IMR-90 (cell line): ENCODE results near the gene GDF10. TPM values are rescaled to one million over a fixed set of nuclear protein-coding genes. Genes with fewer than 3 reads are reported as not detected.

Source experiments
- ATAC-seq: fragments of 200-7000 bp; cut with Tn5 transposase; 2 replicates; pipeline ENCODE4 v1.9.1; 2020; ENCODE audit warnings: low read depth, mild to moderate bottlenecking, moderate library complexity
- BruUV-seq: library from RNA; stranded (reverse); fragments of 400-500 nt; replicated peaks from 2 replicates; lab custom pipeline; 2021; lab: Mats Ljungman, UMichigan
- CTCF ChIA-PET: fragments of 300-600 bp; formaldehyde crosslinking; extraction: SDS; loops from one replicate; lab custom pipeline; 2021; ENCODE audit warnings: antibody characterized with exemption; lab: Yijun Ruan, JAX
- POLR2A ChIA-PET: fragments of 300-600 bp; sonication (Branson Sonifier 250); formaldehyde crosslinking; loops from one replicate; lab custom pipeline; 2022; ENCODE audit warnings: antibody characterized with exemption; ENCODE audit not compliant: unreplicated experiment; lab: Charles Lee
- DNase-seq: peaks from one replicate; pipeline ENCODE4 v3.0.0; 2013
- H2AFZ ChIP-seq: replicated peaks from 2 replicates; pipeline ENCODE3; 2013; ENCODE audit warnings: low read length, mild to moderate bottlenecking; ENCODE audit not compliant: poor library complexity
- H2AK5ac ChIP-seq: 2 replicates; pipeline ENCODE4 v1.6.1; 2013; ENCODE audit warnings: low read depth, low read length, inconsistent platforms
- H2AK9ac ChIP-seq: replicated peaks from 2 replicates; pipeline ENCODE3; 2013; ENCODE audit warnings: mild to moderate bottlenecking, low read depth, low read length, moderate library complexity; ENCODE audit not compliant: poor library complexity
- H2BK120ac ChIP-seq: 2 replicates; pipeline ENCODE4 v1.6.1; 2013; ENCODE audit warnings: low read depth, low read length, inconsistent platforms
- H2BK15ac ChIP-seq: 3 replicates; pipeline ENCODE4 v1.6.1; 2013; ENCODE audit warnings: low read depth, low read length, inconsistent platforms
- H2BK20ac ChIP-seq: 2 replicates; pipeline ENCODE4 v1.6.1; 2013; ENCODE audit warnings: low read depth, mild to moderate bottlenecking, inconsistent platforms, low read length, moderate library complexity
- H2BK5ac ChIP-seq: 2 replicates; pipeline ENCODE4 v1.6.1; 2013; ENCODE audit warnings: mild to moderate bottlenecking, low read depth, low read length, inconsistent platforms; ENCODE audit not compliant: poor library complexity, severe bottlenecking
- H3K14ac ChIP-seq: replicated peaks from 2 replicates; pipeline ENCODE4 v1.6.1; 2013; ENCODE audit warnings: low read depth, low read length, inconsistent platforms
- H3K18ac ChIP-seq: 2 replicates; pipeline ENCODE4 v1.6.1; 2013; ENCODE audit warnings: low read depth, low read length, control low read depth
- H3K23ac ChIP-seq: 2 replicates; pipeline ENCODE4 v1.6.1; 2013; ENCODE audit warnings: low read depth, low read length, inconsistent platforms
- H3K27ac ChIP-seq: 2 replicates; pipeline ENCODE4 v1.5.1; 2013; ENCODE audit warnings: mild to moderate bottlenecking, control low read depth, low read length; ENCODE audit not compliant: insufficient read depth
- H3K27me3 ChIP-seq: 2 replicates; pipeline ENCODE4 v1.6.1; 2013; ENCODE audit warnings: low read length; ENCODE audit not compliant: control insufficient read depth, insufficient read depth
- H3K36me3 ChIP-seq: 2 replicates; pipeline ENCODE4 v1.6.1; 2013; ENCODE audit warnings: low read length, mixed read lengths; ENCODE audit not compliant: control insufficient read depth, insufficient read depth
- H3K4ac ChIP-seq: 2 replicates; pipeline ENCODE4 v1.6.1; 2013; ENCODE audit warnings: low read depth, low read length, inconsistent platforms
- H3K4me1 ChIP-seq: 2 replicates; pipeline ENCODE4 v1.6.1; 2013; ENCODE audit warnings: low read length, mixed read lengths; ENCODE audit not compliant: control insufficient read depth, insufficient read depth
- H3K4me2 ChIP-seq: 2 replicates; pipeline ENCODE4 v1.6.1; 2013; ENCODE audit warnings: low read depth, mild to moderate bottlenecking, control low read depth, low read length, moderate library complexity
- H3K4me3 ChIP-seq: 2 replicates; pipeline ENCODE4 v1.5.1; 2013; ENCODE audit warnings: low read depth, mild to moderate bottlenecking, control low read depth, low read length, moderate library complexity; ENCODE audit not compliant: insufficient read depth
- H3K56ac ChIP-seq: 2 replicates; pipeline ENCODE4 v1.6.1; 2013; ENCODE audit warnings: low read length, inconsistent platforms; ENCODE audit not compliant: insufficient read depth; ENCODE audit errors: extremely low read depth
- H3K79me1 ChIP-seq, 2 experiments: 2 replicates each; pipeline ENCODE4 v1.6.1; 2013; ENCODE audit warnings: low read length in 2 of 2, inconsistent platforms in 1 of 2, low read depth in 1 of 2
- H3K9ac ChIP-seq: 2 replicates; pipeline ENCODE4 v1.6.1; 2013; ENCODE audit warnings: low read depth, low read length, control low read depth
- H3K9me1 ChIP-seq: 2 replicates; pipeline ENCODE4 v1.6.1; 2013; ENCODE audit warnings: low read length, inconsistent platforms; ENCODE audit not compliant: insufficient read depth
- H3K9me3 ChIP-seq: 2 replicates; pipeline ENCODE4 v1.6.1; 2013; ENCODE audit warnings: low read length; ENCODE audit not compliant: control insufficient read depth, insufficient read depth
- H4K20me1 ChIP-seq: 2 replicates; pipeline ENCODE4 v1.6.1; 2013; ENCODE audit warnings: low read length, inconsistent platforms; ENCODE audit not compliant: insufficient read depth
- H4K5ac ChIP-seq: 2 replicates; pipeline ENCODE4 v1.6.1; 2013; ENCODE audit warnings: mild to moderate bottlenecking, low read depth, low read length, control low read depth
- H4K8ac ChIP-seq, 2 experiments: 2 replicates each; pipeline ENCODE4 v1.6.1; 2013; ENCODE audit warnings: low read depth in 2 of 2, low read length in 2 of 2, control low read depth in 1 of 2, inconsistent platforms in 1 of 2
- H4K91ac ChIP-seq: 2 replicates; pipeline ENCODE4 v1.6.1; 2013; ENCODE audit warnings: low read depth, low read length, inconsistent platforms; ENCODE audit not compliant: insufficient read depth
- BHLHE40 ChIP-seq: fragments of 150-350 bp; IDR thresholded peaks from 2 replicates; pipeline ENCODE4 v1.6.1; 2016; ENCODE audit warnings: mild to moderate bottlenecking, low read depth, low read length
- CEBPB ChIP-seq: IDR thresholded peaks from 2 replicates; pipeline ENCODE4 v1.6.1; 2012; ENCODE audit warnings: low read depth, low read length, improper control_type of control experiment
- CHD1 ChIP-seq: IDR thresholded peaks from 2 replicates; pipeline ENCODE4 v1.6.1; 2012; ENCODE audit warnings: low read depth, low read length, improper control_type of control experiment
- FOS ChIP-seq: fragments of 150-350 bp; IDR thresholded peaks from 2 replicates; pipeline ENCODE4 v1.6.1; 2016; ENCODE audit warnings: low read depth, low read length
- MAFK ChIP-seq: IDR thresholded peaks from 2 replicates; pipeline ENCODE4 v1.6.1; 2012; ENCODE audit warnings: low read depth, low read length, improper control_type of control experiment
- MXI1 ChIP-seq: IDR thresholded peaks from 2 replicates; pipeline ENCODE4 v1.6.1; 2012; ENCODE audit warnings: low read depth, mild to moderate bottlenecking, low read length, moderate library complexity, borderline replicate concordance
- NFE2L2 ChIP-seq: fragments of 150-350 bp; IDR thresholded peaks from 2 replicates; pipeline ENCODE4 v1.6.1; 2016; ENCODE audit warnings: low read depth, mild to moderate bottlenecking, low read length
- POLR2A ChIP-seq: IDR thresholded peaks from 2 replicates; pipeline ENCODE4 v1.6.1; 2012; ENCODE audit warnings: mild to moderate bottlenecking, low read depth, low read length
- WGBS, 2 experiments: methylation state at CpG; one replicate each; pipeline versions ENCODE4 v1.1.5 to v1.1.7; 2013; ENCODE audit warnings: missing lambda C conversion rate in 2 of 2; ENCODE audit not compliant: insufficient read length in 1 of 2; ENCODE audit errors: extremely low coverage in 2 of 2; 5-methylcytosine and 5-hydroxymethylcytosine counted together
- dilution Hi-C: fragments of 300-500 bp; cut with HindIII; formaldehyde crosslinking; loops from one replicate; pipeline ENCODE4 v1.14.3; 2018; ENCODE audit warnings: low sequenced_read_pairs; ENCODE audit not compliant: unreplicated experiment
- in situ Hi-C: fragments of 300-500 bp; cut with MboI; formaldehyde crosslinking; loops from 3 replicates; pipeline ENCODE4 v1.14.3; 2019; ENCODE audit warnings: low sequenced_read_pairs, inconsistent platforms, mixed read lengths
- intact Hi-C: fragments of 100-400 bp; cut with micrococcal nuclease; formaldehyde crosslinking; loops from 2 replicates; pipeline ENCODE4 v1.10.0; 2022
- polyA plus RNA-seq, 3 experiments: library from polyadenylated mRNA; depleted of rRNA; stranded (reverse); fragments of >200 nt; gene quantifications; 2 replicates each; pipeline ENCODE4 v1.2.3, GENCODE V29; 2012; ENCODE audit warnings: low replicate concordance in 1 of 3
- total RNA-seq: library from RNA; depleted of rRNA; stranded (reverse); fragments of >200 nt; gene quantifications from 2 replicates; pipeline ENCODE4 v1.2.3, GENCODE V29; 2012
- TF ChIP-seq, protein P1 (sequence below): fragments of 150-350 bp; IDR thresholded peaks from 2 replicates; pipeline ENCODE4 v1.6.1; 2017; ENCODE audit warnings: mild to moderate bottlenecking, antibody characterized with exemption, low read length, low read depth

The GDF10 gene
- total and polyA plus RNA-seq, 2 of the 4 experiments (the other 2 are of a cell fraction): 0.34 TPM; not detected in 1

GRCh38 chr10:47358457-47358856 is 58.5 kb downstream of the GDF10 start:
- intact Hi-C loops: no loop called here
- Histone ChIP-seq H2AK5ac (no peak overlapping the region), H3K4me2 (no peak overlapping the region), H2AK9ac (no peak overlapping the region), H3K9ac (no peak overlapping the region), H3K27me3 (peaks cover 15% of the 10 kb centered on the region), H3K18ac (no peak overlapping the region), H3K4me3 (no peak overlapping the region), H2AFZ (no peak overlapping the region), H3K4me1 (no peaks in the 10 kb centered on the region), H4K20me1 (no peaks in the 10 kb centered on the region), H4K91ac (no peak overlapping the region), H3K36me3 (no peaks in the 10 kb centered on the region), H3K9me1 (no peaks in the 10 kb centered on the region), H2BK5ac (no peak overlapping the region), H3K56ac (no peak overlapping the region), H3K23ac (no peak overlapping the region), H3K14ac (no peak overlapping the region), H2BK120ac (no peak overlapping the region), H4K5ac (no peak overlapping the region), H3K27ac (no peak overlapping the region), H3K79me1 (no peaks in the 10 kb centered on the region), H4K8ac (no peak overlapping the region), H3K9me3 (no peaks in the 10 kb centered on the region), H2BK20ac (no peak overlapping the region), H3K4ac (no peak overlapping the region), H2BK15ac (no peak overlapping the region)
- no TSS peak for BruUV-seq
- dilution Hi-C loops: no loop called here
- in situ Hi-C loops: no loop called here
- 30% methylated on average over 2 of the region's 3 CpGs; no CpG with 5 or more reads in 1 of the 2 experiments for WGBS, 2 experiments
- ChIA-PET POLR2A (no interaction called here), CTCF (no interaction called here)
- DNase-seq (no peak), ATAC-seq (no peak)
- TF ChIP-seq CHD1 (no peak), POLR2A (no peak), CEBPB (no peak), FOS (no peak), MAFK (no peak), NFE2L2 (no peak), MXI1 (no peak), BHLHE40 (no peak)
- TF ChIP-seq, protein P1, sequence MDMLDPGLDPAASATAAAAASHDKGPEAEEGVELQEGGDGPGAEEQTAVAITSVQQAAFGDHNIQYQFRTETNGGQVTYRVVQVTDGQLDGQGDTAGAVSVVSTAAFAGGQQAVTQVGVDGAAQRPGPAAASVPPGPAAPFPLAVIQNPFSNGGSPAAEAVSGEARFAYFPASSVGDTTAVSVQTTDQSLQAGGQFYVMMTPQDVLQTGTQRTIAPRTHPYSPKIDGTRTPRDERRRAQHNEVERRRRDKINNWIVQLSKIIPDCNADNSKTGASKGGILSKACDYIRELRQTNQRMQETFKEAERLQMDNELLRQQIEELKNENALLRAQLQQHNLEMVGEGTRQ: no peak
